Fibroblast of mammary gland (primary cell): ENCODE measurements around the gene XPO4.

Experiments
- DNase-seq: peaks from one replicate; pipeline ENCODE4 v3.0.0-alpha.2; 2010; ENCODE audit warnings: low read depth
- H3K4me3 ChIP-seq: 2 replicates; pipeline ENCODE4 v1.5.1; 2011; ENCODE audit warnings: low read depth, mild to moderate bottlenecking, low read length, moderate library complexity; ENCODE audit not compliant: control insufficient read depth
- TF ChIP-seq, protein P1 (sequence below): conservative IDR thresholded peaks from 2 replicates; pipeline ENCODE4 v1.5.1; 2011; ENCODE audit warnings: low read depth, low read length, inconsistent platforms; ENCODE audit not compliant: control insufficient read depth, insufficient read depth

XPO4 gene

DNA sequence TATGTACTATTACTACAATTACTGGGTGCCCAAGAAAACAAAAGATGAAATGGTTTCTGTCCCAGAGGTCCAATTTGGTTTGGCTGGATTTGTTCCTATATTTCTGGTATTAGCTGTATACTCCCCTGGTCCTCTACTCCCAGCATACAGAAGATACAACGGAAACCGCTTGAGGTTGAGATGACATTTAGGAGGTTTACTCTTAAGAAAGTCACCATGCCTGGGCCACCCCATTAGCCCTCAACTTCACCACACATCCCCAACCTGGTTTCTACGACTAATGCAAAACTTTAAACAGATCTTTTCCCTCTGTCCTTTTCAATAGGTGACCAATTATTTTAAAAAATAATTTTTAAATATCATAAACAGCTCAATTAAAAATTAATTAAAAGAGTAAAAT lies 82.8 kb downstream of the XPO4 start:
- no peak overlapping the region for H3K4me3 ChIP-seq
- TF ChIP-seq, protein P1, sequence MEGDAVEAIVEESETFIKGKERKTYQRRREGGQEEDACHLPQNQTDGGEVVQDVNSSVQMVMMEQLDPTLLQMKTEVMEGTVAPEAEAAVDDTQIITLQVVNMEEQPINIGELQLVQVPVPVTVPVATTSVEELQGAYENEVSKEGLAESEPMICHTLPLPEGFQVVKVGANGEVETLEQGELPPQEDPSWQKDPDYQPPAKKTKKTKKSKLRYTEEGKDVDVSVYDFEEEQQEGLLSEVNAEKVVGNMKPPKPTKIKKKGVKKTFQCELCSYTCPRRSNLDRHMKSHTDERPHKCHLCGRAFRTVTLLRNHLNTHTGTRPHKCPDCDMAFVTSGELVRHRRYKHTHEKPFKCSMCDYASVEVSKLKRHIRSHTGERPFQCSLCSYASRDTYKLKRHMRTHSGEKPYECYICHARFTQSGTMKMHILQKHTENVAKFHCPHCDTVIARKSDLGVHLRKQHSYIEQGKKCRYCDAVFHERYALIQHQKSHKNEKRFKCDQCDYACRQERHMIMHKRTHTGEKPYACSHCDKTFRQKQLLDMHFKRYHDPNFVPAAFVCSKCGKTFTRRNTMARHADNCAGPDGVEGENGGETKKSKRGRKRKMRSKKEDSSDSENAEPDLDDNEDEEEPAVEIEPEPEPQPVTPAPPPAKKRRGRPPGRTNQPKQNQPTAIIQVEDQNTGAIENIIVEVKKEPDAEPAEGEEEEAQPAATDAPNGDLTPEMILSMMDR, result no peak
- DNase-seq, result no peak

DNA sequence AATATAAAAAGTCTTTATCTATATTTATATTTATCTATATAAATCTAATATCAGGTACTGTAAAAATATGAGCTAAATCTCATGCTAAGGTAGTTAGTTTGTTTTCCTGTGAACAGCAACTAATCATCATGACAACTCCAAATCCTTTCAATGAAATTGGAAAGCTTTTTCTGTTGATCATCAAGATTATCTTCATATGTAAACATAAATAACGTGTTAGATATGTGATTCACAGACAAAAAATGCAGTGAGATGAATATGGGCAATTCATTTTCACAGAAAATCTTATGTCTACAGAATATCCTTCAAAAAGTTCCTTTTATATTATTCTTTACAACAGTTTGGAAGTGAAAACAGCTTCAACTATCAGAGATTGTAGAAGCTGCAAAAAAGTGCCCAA lies 87.1 kb downstream of the XPO4 start:
- DNase-seq, result no peak
- TF ChIP-seq, protein P1, result no peak
- no peak overlapping the region for H3K4me3 ChIP-seq

DNA sequence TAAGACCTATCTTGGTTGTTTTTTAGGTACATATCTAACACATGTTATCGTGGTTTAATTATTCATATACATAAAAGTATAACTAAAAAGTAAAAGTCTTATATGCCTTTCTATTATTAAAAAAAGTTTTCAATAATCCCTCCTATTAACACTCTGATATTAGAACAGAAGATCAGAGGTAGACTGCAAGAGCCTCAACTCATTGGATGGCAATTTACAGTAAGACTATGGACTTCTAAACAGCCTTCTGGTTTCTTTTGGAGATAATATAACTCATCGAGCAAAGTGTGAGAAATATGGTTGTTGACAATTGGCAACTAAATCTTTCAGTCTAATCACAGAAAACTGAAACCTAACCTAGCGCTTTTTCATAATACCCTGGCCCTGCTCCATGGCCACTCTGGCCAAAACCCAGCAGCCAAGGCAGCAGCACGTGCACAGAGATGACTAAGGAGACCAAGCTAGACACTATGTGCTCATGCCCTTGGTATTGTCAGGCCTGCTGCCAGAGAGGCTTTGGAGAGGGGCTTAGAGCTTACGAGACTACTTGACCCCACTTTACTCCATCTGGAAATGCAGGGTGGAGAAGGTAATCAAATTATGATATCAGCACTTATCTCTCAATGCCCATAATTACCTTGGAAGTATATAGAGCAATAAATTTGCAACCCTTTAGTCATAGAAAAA lies 88.2 kb downstream of the XPO4 start:
- TF ChIP-seq, protein P1, result no peak
- DNase-seq, result peak; percentile 96
- peak overlapping the region; percentile 9 for H3K4me3 ChIP-seq

DNA sequence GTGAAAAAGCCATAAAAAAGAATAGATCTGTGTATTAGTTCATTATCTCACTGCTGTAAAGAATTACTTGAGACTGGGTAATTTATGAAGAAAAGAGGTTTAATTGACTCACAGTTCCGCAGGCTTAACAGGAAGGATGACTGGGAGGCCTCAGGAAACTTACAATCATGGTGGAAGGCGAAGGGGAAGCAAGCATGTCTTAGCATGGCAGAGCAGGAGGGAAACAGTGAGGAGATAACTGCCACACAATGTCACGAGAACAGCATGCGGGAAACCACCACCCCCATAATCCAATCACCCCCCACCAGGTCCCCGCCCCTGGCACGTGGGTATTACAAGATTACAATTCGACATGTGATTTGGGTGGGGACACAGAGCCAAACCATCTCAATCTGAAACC lies 89.7 kb downstream of the XPO4 start:
- TF ChIP-seq, protein P1, result no peak
- no peak overlapping the region for H3K4me3 ChIP-seq
- DNase-seq, result no peak

DNA sequence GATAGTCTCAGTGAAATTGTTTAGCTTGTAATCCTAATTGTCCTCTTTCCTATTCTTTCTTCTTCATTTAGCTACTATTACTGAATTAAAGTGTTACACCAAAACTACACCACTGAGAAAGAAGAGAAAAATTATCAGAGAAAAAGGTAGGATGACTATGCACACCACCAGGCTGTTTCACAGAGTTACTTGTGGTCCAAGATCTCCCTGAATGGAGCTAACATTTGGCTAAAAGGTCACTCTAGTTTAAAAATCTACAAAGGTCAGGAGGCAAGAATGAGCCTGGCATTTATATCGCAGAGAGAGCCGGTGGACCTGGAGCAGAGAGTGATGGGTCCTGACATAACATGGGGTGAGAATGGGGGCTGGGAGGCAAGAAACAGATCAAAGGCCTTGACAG lies 91.7 kb downstream of the XPO4 start:
- DNase-seq, result no peak
- no peak overlapping the region for H3K4me3 ChIP-seq
- TF ChIP-seq, protein P1, result no peak

DNA sequence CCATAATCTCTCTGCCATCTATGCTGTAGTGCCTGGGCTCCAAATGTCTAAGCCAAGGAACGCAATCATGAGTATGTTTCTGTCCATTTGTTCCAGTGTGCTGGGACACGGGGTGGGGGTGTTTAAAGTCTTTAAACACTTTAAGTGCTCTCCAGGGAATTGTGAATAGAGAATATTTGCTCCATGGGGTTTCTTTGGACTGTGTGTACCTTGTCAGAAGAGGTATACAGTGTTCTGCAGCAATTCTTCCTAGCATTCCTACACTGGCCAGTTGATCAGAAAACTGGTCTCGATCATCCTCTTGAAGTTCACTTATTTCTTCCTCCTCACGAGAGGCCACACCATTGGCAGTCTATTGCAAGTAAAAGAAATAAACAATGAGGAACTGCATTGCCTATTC lies 93.7 kb downstream of the XPO4 start:
- H3K4me3 ChIP-seq, result no peak overlapping the region
- DNase-seq, result no peak
- TF ChIP-seq, protein P1, result no peak

DNA sequence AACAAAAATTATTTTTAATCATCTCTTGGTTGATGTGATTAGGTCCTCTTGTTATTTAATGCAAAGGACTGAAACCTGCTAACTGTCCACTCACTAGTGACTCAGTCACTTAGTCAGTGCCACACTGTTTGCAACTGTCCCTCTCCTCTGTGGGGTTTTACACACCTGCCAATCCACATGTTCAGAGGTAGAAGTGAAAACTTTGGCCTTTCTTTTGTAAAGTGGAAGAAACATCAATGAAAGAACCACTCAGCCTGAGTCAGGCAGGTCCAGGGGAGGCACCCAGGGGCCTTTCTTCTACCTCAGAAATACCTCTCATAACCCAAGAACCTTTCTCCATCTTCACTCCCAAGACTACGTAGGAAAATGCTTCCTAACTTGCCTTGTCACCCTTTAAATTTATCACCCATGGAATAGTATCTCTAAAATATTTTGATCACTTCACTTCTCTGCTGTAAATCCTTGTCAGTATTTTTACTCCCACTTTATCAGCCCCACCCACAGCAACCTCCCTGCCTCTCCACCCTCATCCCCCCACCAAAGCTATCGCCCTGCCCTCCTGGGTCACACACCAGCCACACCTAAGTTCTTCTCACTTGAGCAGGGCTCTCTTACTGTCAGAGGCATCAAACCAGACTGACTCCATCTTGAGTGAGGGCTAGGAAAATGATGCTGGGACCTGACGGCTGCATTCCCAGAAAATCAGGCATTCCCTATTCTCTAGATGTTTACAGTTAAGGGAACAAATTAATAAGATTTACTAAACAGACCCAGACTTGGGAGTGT lies 99.2 kb downstream of the XPO4 start:
- TF ChIP-seq, protein P1, result no peak
- no peak overlapping the region for H3K4me3 ChIP-seq
- DNase-seq, result no peak
